LNCAP (cell line): ENCODE results near the gene DENND4C.

Source experiments
- CTCF ChIP-seq: fragments of 450-650 bp; IDR thresholded peaks from 2 replicates; pipeline ENCODE4 v1.5.1; 2017; ENCODE audit warnings: mild to moderate bottlenecking

Gene DENND4C

GRCh38 chr9:19387317-19387716 lies 156.8 kb downstream of the DENND4C start:
- TF ChIP-seq CTCF = no peak

- TF ChIP-seq CTCF = no peak
Observed at GRCh38 chr9:19397845-19398244, 167.4 kb downstream of the DENND4C start.

- TF ChIP-seq CTCF = no peak
Observed at GRCh38 chr9:19404283-19405075, 174.0 kb downstream of the DENND4C start.

GRCh38 chr9:19405771-19406170 lies 175.3 kb downstream of the DENND4C start:
- TF ChIP-seq CTCF = 0 out of 2 replicates have a peak, but pooled peaks have one; percentile 15

- no peak for TF ChIP-seq CTCF
Observed at GRCh38 chr9:19408316-19408692, 177.8 kb downstream of the DENND4C start.

- peak; percentile 26; the same call in 1 of the 2 replicates for TF ChIP-seq CTCF
Observed at GRCh38 chr9:19408693-19409400, 178.4 kb downstream of the DENND4C start, which contains the start of gene ACER2. Gene ACER2, plus strand, starts transcription at chr9:19409009. Its CDS starts 76 bp downstream, at chr9:19409085.

GRCh38 chr9:19409401-19410194 lies 179.1 kb downstream of the DENND4C start:
- no peak for TF ChIP-seq CTCF
